Ovary (tissue), 9 donors: Measurements from ENCODE around the gene GRK5. TPM values are rescaled to one million over a fixed set of nuclear protein-coding genes. Genes with fewer than 3 reads are reported as not detected.

ENCODE experiments used
- DNase-seq, 5 donors: peaks; one replicate each; pipeline ENCODE4 v3.0.0-alpha.2; 2019 to 2020
- H3K27ac ChIP-seq, 2 donors: fragments of 200-600 bp; one replicate each; pipeline versions ENCODE4 v1.5.1 to v1.8.0; 2019 to 2022
- H3K27me3 ChIP-seq: fragments of 200-600 bp; one replicate; pipeline ENCODE4 v1.8.0; 2022
- H3K36me3 ChIP-seq: fragments of 200-600 bp; sonication (generic); one replicate; pipeline ENCODE4 v1.5.1; 2019
- H3K4me1 ChIP-seq: one replicate; pipeline ENCODE4 v1.8.1; 2013; ENCODE audit warnings: mild to moderate bottlenecking, moderate library complexity; ENCODE audit not compliant: insufficient read depth
- H3K4me3 ChIP-seq: fragments of 200-600 bp; sonication (generic); one replicate; pipeline ENCODE4 v1.5.1; 2017
- H3K9me3 ChIP-seq, 2 donors: fragments of 200-600 bp in 1 of 2; sonication (generic) in 1 of 2; one replicate each; pipeline versions ENCODE4 v1.5.1 to v1.8.1; 2013 to 2019; ENCODE audit warnings: mild to moderate bottlenecking in 1 of 2, moderate library complexity in 1 of 2
- CTCF ChIP-seq, 3 donors: fragments of 450-650 bp in 2 of 3; fragments of 200-600 bp in 1 of 3; IDR thresholded peaks; one replicate each; pipeline versions ENCODE4 v1.5.1 to v1.8.0; 2016 to 2022; ENCODE audit warnings: antibody characterized with exemption in 3 of 3, mild to moderate bottlenecking in 1 of 3
- EP300 ChIP-seq: sonication (generic); formaldehyde crosslinking; IDR thresholded peaks from one replicate; pipeline ENCODE4 v1.6.1; 2017; ENCODE audit warnings: antibody characterized with exemption
- POLR2A ChIP-seq: fragments of 450-650 bp; IDR thresholded peaks from one replicate; pipeline ENCODE4 v1.6.1; 2017; ENCODE audit warnings: antibody characterized with exemption, mild to moderate bottlenecking, moderate library complexity
- WGBS, 3 donors: extraction: QIAGEN DNeasy Blood & Tissue Kit in 1 of 3; methylation state at CpG; one replicate each; pipeline versions ENCODE4 v1.1.5 to v1.1.7; 2013 to 2017; 5-methylcytosine and 5-hydroxymethylcytosine counted together
- intact Hi-C, 4 donors: fragments of 100-400 bp; cut with DNase I; formaldehyde crosslinking; loops; one replicate each; pipeline versions ENCODE4 v1.11.0 to v1.15.1; 2022 to 2023
- polyA plus RNA-seq, 2 donors: library from polyadenylated mRNA; stranded (reverse); fragments of 200-250 nt in 1 of 2; fragments of 350-450 nt in 1 of 2; fragmentation: Illumina TruSeq in 1 of 2; extraction: RNeasy Lipid Tissue Mini Kit (QIAGEN cat#74804) in 1 of 2; gene quantifications; one replicate each; pipeline ENCODE4 v1.2.3, GENCODE V29; 2013 to 2014
- total RNA-seq, 7 donors: library from RNA; depleted of rRNA in 2 of 7; stranded (reverse); fragments of >200 nt in 2 of 7; fragmentation: NEBNext Ultra II Directional in 3 of 7; extraction: Animal tissue kit (Norgen Biotek cat#: 25700) in 3 of 7; gene quantifications; one replicate each; pipeline versions ENCODE4 v1.1.0 to v1.2.4, GENCODE V29; 2016 to 2023
- donor health status: DM: no; HTN: no; CAD: no; lungs with moderate emphysema.
- donor health status: DM: no; HTN: no; CAD: no.
- donor health status: Bipolar disorder and iron deficiency.
- donor health status: DM: yes; HTN: yes; CAD: no.
- donor health status: DM: no; HTN: no; CAD: no.
- donor health status: DM: yes; HTN: yes; CAD: no.

Gene GRK5
- total and polyA plus RNA-seq, 9 donors = 10.0 to 115 (median 38.2) TPM

GRCh38 chr10:119211176-119211575 is 3.8 kb downstream of the GRK5 start:
- peaks cover 12% of the 10 kb centered on the region for H3K4me1 ChIP-seq
- no peak for DNase-seq
- no peak for TF ChIP-seq EP300
- TF ChIP-seq CTCF (IDR thresholded peaks at IDR 0.05) = no peak
- TF ChIP-seq POLR2A = no peak

GRCh38 chr10:119211625-119212441 is 4.5 kb downstream of the GRK5 start:
- no peak for DNase-seq
- 22 to 35% (median 24%) methylated on average over 12 of the region's 12 CpGs for WGBS, 3 donors
- TF ChIP-seq CTCF (IDR thresholded peaks at IDR 0.05) = no peak
- TF ChIP-seq POLR2A = no peak
- TF ChIP-seq EP300 = no peak
- intact Hi-C loops = loop anchor here in 1 of 4 donors (10.0 kb wide), 1 partner anchor 73 kb away; no protein-coding TSS in a partner anchor
- H3K4me3 ChIP-seq = no peak overlapping the region
- H3K27ac ChIP-seq = peak overlapping the region in 1 of 2 donors; percentile 62
- H3K36me3 ChIP-seq = no peaks in the 10 kb centered on the region
- peaks cover 11% of the 10 kb centered on the region for H3K4me1 ChIP-seq
- H3K27me3 ChIP-seq = no peaks in the 10 kb centered on the region
- no peaks in the 10 kb centered on the region for H3K9me3 ChIP-seq

More at GRCh38 chr10:119211176-119211575, 3.8 kb downstream of the GRK5 start:
- WGBS, 3 donors = 6 to 28% (median 14%) methylated on average over 3 of the region's 3 CpGs
- Histone ChIP-seq H3K27me3 (no peaks in the 10 kb centered on the region), H3K27ac (peak overlapping the region in 1 of 2 donors; percentile 62), H3K9me3 (no peaks in the 10 kb centered on the region), H3K36me3 (no peaks in the 10 kb centered on the region), H3K4me3 (no peak overlapping the region)
- intact Hi-C loops = loop anchor here in 1 of 4 donors (10.0 kb wide), 1 partner anchor 74 kb away; no protein-coding TSS in a partner anchor

- Histone ChIP-seq H3K27me3 (no peaks in the 10 kb centered on the region), H3K9me3 (no peaks in the 10 kb centered on the region), H3K27ac (no peak overlapping the region), H3K4me3 (no peak overlapping the region), H3K4me1 (peaks cover 28% of the 10 kb centered on the region), H3K36me3 (no peaks in the 10 kb centered on the region)
- DNase-seq = no peak
- WGBS, 3 donors = 85 to 96% (median 93%) methylated on average over 2 of the region's 2 CpGs
- TF ChIP-seq EP300 = no peak
- TF ChIP-seq CTCF (IDR thresholded peaks at IDR 0.05) = no peak
- no peak for TF ChIP-seq POLR2A
- intact Hi-C loops = loop anchor here in 1 of 4 donors (10.0 kb wide), 1 partner anchor 69 kb away; no protein-coding TSS in a partner anchor
Measured at GRCh38 chr10:119215371-119215770, 8.0 kb downstream of the GRK5 start.

- 91 to 93% (median 92%) methylated on average over 5 of the region's 5 CpGs for WGBS, 3 donors
- H3K4me3 ChIP-seq = no peak overlapping the region
- TF ChIP-seq EP300 (no peak), POLR2A (no peak), CTCF (IDR thresholded peaks at IDR 0.05) (no peak)
- H3K9me3 ChIP-seq = no peaks in the 10 kb centered on the region
- DNase-seq = no peak
- H3K4me1 ChIP-seq = peaks cover 31% of the 10 kb centered on the region
- H3K27ac ChIP-seq = no peak overlapping the region
- H3K36me3 ChIP-seq = no peaks in the 10 kb centered on the region
- no peaks in the 10 kb centered on the region for H3K27me3 ChIP-seq
- intact Hi-C loops = loop anchor here in 1 of 4 donors (10.0 kb wide), 1 partner anchor 69 kb away; no protein-coding TSS in a partner anchor
Measured at GRCh38 chr10:119216127-119216526, 8.8 kb downstream of the GRK5 start.
